ENCODE results near the gene CDH19.

CDH19 gene

DNA sequence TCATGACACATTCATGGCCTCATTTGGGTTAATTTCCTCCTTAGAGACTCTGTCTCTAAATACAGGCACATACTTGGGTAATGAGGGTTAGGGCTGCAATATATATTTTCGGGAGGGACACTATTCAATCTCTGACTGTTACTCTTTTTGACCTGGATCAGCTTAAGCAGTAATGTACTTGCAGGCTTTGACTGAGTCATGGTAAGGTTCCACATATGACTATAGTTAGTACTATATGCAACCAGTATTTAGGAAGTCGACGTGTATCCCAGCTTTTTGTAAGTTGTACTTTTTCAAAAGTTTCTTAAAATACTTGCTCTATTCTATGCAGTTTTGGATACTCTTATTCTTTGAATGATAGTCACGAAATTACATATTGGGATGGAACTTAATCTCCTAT is 37.2 kb upstream of the CDH19 start:
- H2AFZ ChIP-seq (ENCODE audit: low read depth, low read length), result no peak overlapping the region

GRCh38 chr18:66640431-66640830 is 36.5 kb upstream of the CDH19 start:
- no peak overlapping the region for H2AFZ ChIP-seq (ENCODE audit: low read depth, low read length)
- peaks cover 17% of the 10 kb centered on the region for H3K4me1 ChIP-seq (ENCODE audit: low read length)
- TF ChIP-seq CTCF (IDR thresholded peaks at IDR 0.05; ENCODE audit: low read depth, low read length) (no peak), EZH2phosphoT487 (IDR thresholded peaks at IDR 0.05; ENCODE audit: low read depth) (no peak)
- no peaks in the 10 kb centered on the region for H4K20me1 ChIP-seq (ENCODE audit: insufficient read depth, low read length)
- H3K9me3 ChIP-seq (ENCODE audit: insufficient read depth, low read length), result no peaks in the 10 kb centered on the region
- no peak overlapping the region for H3K9ac ChIP-seq (ENCODE audit: low read length)
- H3K36me3 ChIP-seq (replicated peaks; ENCODE audit: low read depth, low read length), result peaks cover 3% of the 10 kb centered on the region
- no peak overlapping the region for H3K4me3 ChIP-seq (ENCODE audit: low read length)
- H3K4me2 ChIP-seq (ENCODE audit: low read length), result no peak overlapping the region
- H3K27ac ChIP-seq (ENCODE audit: low read length), result no peak overlapping the region
- no peaks in the 10 kb centered on the region for H3K27me3 ChIP-seq (ENCODE audit: low read depth, low read length)
- H3K79me2 ChIP-seq (ENCODE audit: low read length), result no peaks in the 10 kb centered on the region

More for the DNA sequence above, 37.2 kb upstream of the CDH19 start:
- Histone ChIP-seq H4K20me1 (ENCODE audit: insufficient read depth, low read length) (no peaks in the 10 kb centered on the region), H3K36me3 (replicated peaks; ENCODE audit: low read depth, low read length) (peaks cover 3% of the 10 kb centered on the region), H3K79me2 (ENCODE audit: low read length) (no peaks in the 10 kb centered on the region), H3K4me1 (ENCODE audit: low read length) (peaks cover 17% of the 10 kb centered on the region), H3K27ac (ENCODE audit: low read length) (no peak overlapping the region), H3K27me3 (ENCODE audit: low read depth, low read length) (no peaks in the 10 kb centered on the region), H3K9me3 (ENCODE audit: insufficient read depth, low read length) (no peaks in the 10 kb centered on the region), H3K4me2 (ENCODE audit: low read length) (no peak overlapping the region), H3K9ac (ENCODE audit: low read length) (no peak overlapping the region), H3K4me3 (ENCODE audit: low read length) (no peak overlapping the region)
- TF ChIP-seq CTCF (IDR thresholded peaks at IDR 0.05; ENCODE audit: low read depth, low read length) (no peak), EZH2phosphoT487 (IDR thresholded peaks at IDR 0.05; ENCODE audit: low read depth) (no peak)

GRCh38 chr18:66638856-66639629 is 35.2 kb upstream of the CDH19 start:
- Histone ChIP-seq H3K36me3 (replicated peaks; ENCODE audit: low read depth, low read length) (peaks cover 3% of the 10 kb centered on the region), H3K27me3 (ENCODE audit: low read depth, low read length) (no peaks in the 10 kb centered on the region), H3K9ac (ENCODE audit: low read length) (no peak overlapping the region), H3K4me2 (ENCODE audit: low read length) (peak overlapping the region; percentile 4; the same call in 1 of the 2 replicates), H3K9me3 (ENCODE audit: insufficient read depth, low read length) (no peaks in the 10 kb centered on the region), H3K4me3 (ENCODE audit: low read length) (no peak overlapping the region), H2AFZ (ENCODE audit: low read depth, low read length) (no peak overlapping the region), H3K27ac (ENCODE audit: low read length) (peak overlapping the region; percentile 32), H4K20me1 (ENCODE audit: insufficient read depth, low read length) (no peaks in the 10 kb centered on the region), H3K79me2 (ENCODE audit: low read length) (no peaks in the 10 kb centered on the region), H3K4me1 (ENCODE audit: low read length) (peaks cover 17% of the 10 kb centered on the region)
- TF ChIP-seq EZH2phosphoT487 (IDR thresholded peaks at IDR 0.05; ENCODE audit: low read depth) (no peak), CTCF (IDR thresholded peaks at IDR 0.05; ENCODE audit: low read depth, low read length) (no peak)

- H3K4me3 ChIP-seq (ENCODE audit: low read length), result no peak overlapping the region
- peaks cover 17% of the 10 kb centered on the region for H3K4me1 ChIP-seq (ENCODE audit: low read length)
- no peaks in the 10 kb centered on the region for H4K20me1 ChIP-seq (ENCODE audit: insufficient read depth, low read length)
- H3K36me3 ChIP-seq (replicated peaks; ENCODE audit: low read depth, low read length), result peaks cover 3% of the 10 kb centered on the region
- H3K27me3 ChIP-seq (ENCODE audit: low read depth, low read length), result no peaks in the 10 kb centered on the region
- no peak overlapping the region for H3K4me2 ChIP-seq (ENCODE audit: low read length)
- no peaks in the 10 kb centered on the region for H3K79me2 ChIP-seq (ENCODE audit: low read length)
- TF ChIP-seq CTCF (IDR thresholded peaks at IDR 0.05; ENCODE audit: low read depth, low read length) (no peak), EZH2phosphoT487 (IDR thresholded peaks at IDR 0.05; ENCODE audit: low read depth) (no peak)
- H3K27ac ChIP-seq (ENCODE audit: low read length), result no peak overlapping the region
- H3K9me3 ChIP-seq (ENCODE audit: insufficient read depth, low read length), result no peaks in the 10 kb centered on the region
- no peak overlapping the region for H2AFZ ChIP-seq (ENCODE audit: low read depth, low read length)
- no peak overlapping the region for H3K9ac ChIP-seq (ENCODE audit: low read length)
Measured at GRCh38 chr18:66635342-66635741, 31.5 kb upstream of the CDH19 start.
